HepG2 (cell line): Measurements from ENCODE around the gene PEAR1. TPM values are rescaled to one million over a fixed set of nuclear protein-coding genes. Genes with fewer than 3 reads are reported as not detected.

Source experiments
- ATAC-seq: fragments of 200-7000 bp; cut with Tn5 transposase; 3 replicates; pipeline ENCODE4 v1.9.1; 2020; ENCODE audit warnings: mild to moderate bottlenecking, moderate library complexity
- BruUV-seq: library from RNA; stranded (reverse); fragments of 400-500 nt; replicated peaks from 2 replicates; lab custom pipeline; 2021; lab: Mats Ljungman, UMichigan
- CTCF ChIA-PET: fragments of 300-600 bp; formaldehyde crosslinking; extraction: SDS; loops from one replicate; lab custom pipeline; 2021; ENCODE audit warnings: low total read pairs, inconsistent platforms, low intra/inter-chr PET ratio; lab: Yijun Ruan, JAX
- POLR2A ChIA-PET: fragments of 350-600 bp; sonication (Branson Sonifier 250); formaldehyde crosslinking; loops from one replicate; lab custom pipeline; 2020; ENCODE audit warnings: antibody characterized with exemption, inconsistent platforms; lab: Yijun Ruan, JAX
- DNase-seq: peaks from one replicate; pipeline ENCODE4 v3.0.0-alpha.2; 2015; ENCODE audit warnings: low spot score
- FAIRE-seq: peaks from 3 replicates; lab custom pipeline; 2011; peaks lifted over from hg19 to GRCh38; lab: Jason Lieb, UNC
- H2AFZ ChIP-seq: one replicate; pipeline ENCODE4 v1.6.1; 2011; ENCODE audit warnings: low read length, inconsistent platforms
- H3K27ac ChIP-seq: fragments of 300-600 bp; 3 replicates; pipeline ENCODE4 v1.8.0; 2011; ENCODE audit warnings: mixed run types, mild to moderate bottlenecking, mixed read lengths, low read length, inconsistent platforms; ENCODE audit not compliant: insufficient read depth; ENCODE audit errors: extremely low read length
- H3K27me3 ChIP-seq, 2 experiments: fragments of 200-600 bp in 1 of 2; 2 replicates in 1 of 2; 3 replicates in 1 of 2; pipeline versions ENCODE4 v1.6.0 to v1.8.0; 2011; ENCODE audit warnings: low read length in 2 of 2, mild to moderate bottlenecking in 2 of 2, moderate library complexity in 2 of 2, inconsistent platforms in 1 of 2; ENCODE audit not compliant: insufficient read depth in 2 of 2, control insufficient read depth in 1 of 2
- H3K36me3 ChIP-seq, 2 experiments: fragments of 200-600 bp in 1 of 2; replicated peaks in 1 of 2; 2 replicates in 1 of 2; 3 replicates in 1 of 2; pipeline versions ENCODE4 v1.5.1 to v1.8.0; 2011; ENCODE audit warnings: low read length in 2 of 2, inconsistent platforms in 1 of 2; ENCODE audit not compliant: insufficient read depth in 2 of 2, control insufficient read depth in 1 of 2
- H3K4me1 ChIP-seq: 2 replicates; pipeline ENCODE4 v1.5.1; 2012; ENCODE audit warnings: low read length, inconsistent platforms; ENCODE audit not compliant: insufficient read depth
- H3K4me2 ChIP-seq: 2 replicates; pipeline ENCODE4 v1.6.0; 2011; ENCODE audit warnings: low read depth, low read length, inconsistent platforms
- H3K4me3 ChIP-seq, 3 experiments: fragments of 200-600 bp in 1 of 3; sonication (generic), shearing (Covaris generic) in 1 of 3; replicated peaks in 1 of 3; 2 replicates each; pipeline ENCODE4 v1.5.1; 2011 to 2016; ENCODE audit warnings: low read length in 3 of 3, inconsistent platforms in 2 of 3, low read depth in 2 of 3, mild to moderate bottlenecking in 2 of 3, control low read depth in 1 of 3, mixed read lengths in 1 of 3; ENCODE audit not compliant: insufficient read depth in 1 of 3
- H3K79me2 ChIP-seq: one replicate; pipeline ENCODE4 v1.6.1; 2011; ENCODE audit warnings: low read length, inconsistent platforms; ENCODE audit not compliant: insufficient read depth
- H3K9ac ChIP-seq: 2 replicates; pipeline ENCODE4 v1.6.0; 2011; ENCODE audit warnings: mild to moderate bottlenecking, low read depth, low read length, inconsistent platforms; ENCODE audit not compliant: insufficient read depth
- H3K9me3 ChIP-seq: 2 replicates; pipeline ENCODE4 v1.5.1; 2012; ENCODE audit warnings: mild to moderate bottlenecking, low read length
- H4K20me1 ChIP-seq: 2 replicates; pipeline ENCODE4 v1.6.0; 2011; ENCODE audit warnings: inconsistent platforms, mild to moderate bottlenecking, low read length, moderate library complexity; ENCODE audit not compliant: insufficient read depth
- MLXIP ChIP-seq: sonication (generic); formaldehyde crosslinking; IDR thresholded peaks from 2 replicates; pipeline ENCODE4 v1.9.0; 2021; ENCODE audit warnings: missing genetic modification reagents, borderline replicate concordance
- ZFP36L2 ChIP-seq: sonication (generic); formaldehyde crosslinking; IDR thresholded peaks from 2 replicates; pipeline ENCODE4 v1.4.0; 2020; ENCODE audit warnings: missing genetic modification reagents
- ZNF224 ChIP-seq: sonication (generic); formaldehyde crosslinking; IDR thresholded peaks from 2 replicates; pipeline ENCODE4 v1.5.0; 2020; ENCODE audit warnings: mild to moderate bottlenecking, missing genetic modification reagents
- ZNF432 ChIP-seq: sonication (generic); formaldehyde crosslinking; IDR thresholded peaks from 2 replicates; pipeline ENCODE4 v1.5.0; 2020; ENCODE audit warnings: missing genetic modification reagents, mild to moderate bottlenecking, borderline replicate concordance
- ZNF543 ChIP-seq: sonication (generic); formaldehyde crosslinking; IDR thresholded peaks from 2 replicates; pipeline ENCODE4 v1.4.0; 2020; ENCODE audit warnings: mild to moderate bottlenecking, missing genetic modification reagents
- WGBS: methylation state at CpG from one replicate; pipeline ENCODE4 v1.1.6; 2017; ENCODE audit warnings: low lambda C conversion rate; 5-methylcytosine and 5-hydroxymethylcytosine counted together
- in situ Hi-C: cut with HindIII; loops from 2 replicates; pipeline ENCODE4 v1.10.0; 2017; ENCODE audit warnings: low pct_unique_long_range_greater_than_20kb; ENCODE audit not compliant: extremely low pct_ligation_motif_present
- intact Hi-C: fragments of 100-400 bp; cut with micrococcal nuclease; formaldehyde crosslinking; loops from one replicate; pipeline ENCODE4 v1.10.0; 2022; ENCODE audit not compliant: unreplicated experiment
- polyA plus RNA-seq, 8 experiments: library from polyadenylated mRNA; depleted of rRNA in 3 of 8; stranded (reverse) in 7 of 8; unstranded in 1 of 8; fragments of >200 nt; fragmentation: Illumina TruSeq in 4 of 8; extraction: Trizol in 4 of 8; gene quantifications; 2 replicates each; pipeline versions ENCODE4 v1.2.1 to v1.2.3, GENCODE V29; 2011 to 2016; ENCODE audit warnings: low read depth in 4 of 8, missing spikeins in 1 of 8, mixed read lengths in 1 of 8; ENCODE audit not compliant: insufficient read depth in 1 of 8
- total RNA-seq, 5 experiments: library from RNA; depleted of rRNA; stranded (reverse); fragments of >200 nt; fragmentation: Illumina TruSeq; extraction: Trizol; gene quantifications; 2 replicates each; pipeline ENCODE4 v1.2.3, GENCODE V29; 2016; ENCODE audit warnings: low read depth in 1 of 5
- TF ChIP-seq, protein P1 (sequence below): sonication (generic); formaldehyde crosslinking; IDR thresholded peaks from 2 replicates; pipeline ENCODE4 v1.4.0; 2020; ENCODE audit warnings: missing genetic modification reagents, borderline replicate concordance

The PEAR1 gene
- total and polyA plus RNA-seq, 2 of the 13 experiments (the other 11 are each of a cell fraction or from before 2014, with no cell fraction given): 0.27 to 0.41 TPM

DNA sequence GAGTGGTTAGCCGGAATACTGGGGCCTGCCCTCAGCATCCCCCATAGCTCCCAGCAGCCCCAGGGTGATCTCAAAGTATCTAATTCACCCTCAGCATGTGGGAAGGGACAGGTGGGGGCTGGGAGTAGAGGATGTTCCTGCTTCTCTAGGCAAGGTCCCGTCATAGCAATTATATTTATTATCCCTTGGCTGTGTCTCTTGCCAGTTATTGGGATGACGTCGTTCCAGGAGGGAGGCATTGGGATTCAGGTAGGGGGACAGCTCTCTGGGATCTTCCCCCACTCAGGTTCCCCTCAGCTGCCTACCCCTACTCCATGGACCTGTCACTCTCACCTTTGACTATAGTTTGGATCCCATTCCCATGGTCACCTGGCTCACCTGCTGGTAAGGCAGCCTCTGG lies 11.9 kb upstream of the PEAR1 start (continued):
- TF ChIP-seq MLXIP (CRISPR knock-in tag): no peak

- FAIRE-seq (no peak), DNase-seq (no peak), ATAC-seq (no peak)
- no peak overlapping the region for H3K4me2 ChIP-seq
- H3K79me2 ChIP-seq: no peaks in the 10 kb centered on the region
- TF ChIP-seq ZNF224: no peak
- TF ChIP-seq ZNF543 (CRISPR knock-in tag): no peak
- no peak for TF ChIP-seq ZNF432 (CRISPR knock-in tag)
- TF ChIP-seq ZFP36L2 (CRISPR knock-in tag): no peak
- TF ChIP-seq, protein P1, sequence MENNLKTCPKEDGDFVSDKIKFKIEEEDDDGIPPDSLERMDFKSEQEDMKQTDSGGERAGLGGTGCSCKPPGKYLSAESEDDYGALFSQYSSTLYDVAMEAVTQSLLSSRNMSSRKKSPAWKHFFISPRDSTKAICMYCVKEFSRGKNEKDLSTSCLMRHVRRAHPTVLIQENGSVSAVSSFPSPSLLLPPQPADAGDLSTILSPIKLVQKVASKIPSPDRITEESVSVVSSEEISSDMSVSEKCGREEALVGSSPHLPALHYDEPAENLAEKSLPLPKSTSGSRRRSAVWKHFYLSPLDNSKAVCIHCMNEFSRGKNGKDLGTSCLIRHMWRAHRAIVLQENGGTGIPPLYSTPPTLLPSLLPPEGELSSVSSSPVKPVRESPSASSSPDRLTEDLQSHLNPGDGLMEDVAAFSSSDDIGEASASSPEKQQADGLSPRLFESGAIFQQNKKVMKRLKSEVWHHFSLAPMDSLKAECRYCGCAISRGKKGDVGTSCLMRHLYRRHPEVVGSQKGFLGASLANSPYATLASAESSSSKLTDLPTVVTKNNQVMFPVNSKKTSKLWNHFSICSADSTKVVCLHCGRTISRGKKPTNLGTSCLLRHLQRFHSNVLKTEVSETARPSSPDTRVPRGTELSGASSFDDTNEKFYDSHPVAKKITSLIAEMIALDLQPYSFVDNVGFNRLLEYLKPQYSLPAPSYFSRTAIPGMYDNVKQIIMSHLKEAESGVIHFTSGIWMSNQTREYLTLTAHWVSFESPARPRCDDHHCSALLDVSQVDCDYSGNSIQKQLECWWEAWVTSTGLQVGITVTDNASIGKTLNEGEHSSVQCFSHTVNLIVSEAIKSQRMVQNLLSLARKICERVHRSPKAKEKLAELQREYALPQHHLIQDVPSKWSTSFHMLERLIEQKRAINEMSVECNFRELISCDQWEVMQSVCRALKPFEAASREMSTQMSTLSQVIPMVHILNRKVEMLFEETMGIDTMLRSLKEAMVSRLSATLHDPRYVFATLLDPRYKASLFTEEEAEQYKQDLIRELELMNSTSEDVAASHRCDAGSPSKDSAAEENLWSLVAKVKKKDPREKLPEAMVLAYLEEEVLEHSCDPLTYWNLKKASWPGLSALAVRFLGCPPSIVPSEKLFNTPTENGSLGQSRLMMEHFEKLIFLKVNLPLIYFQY (CRISPR knock-in tag): no peak
- BruUV-seq: no TSS peak
- H3K4me3 ChIP-seq: no peak overlapping the region
- CTCF ChIA-PET: no interaction called here
- H3K9ac ChIP-seq: no peak overlapping the region
- H3K36me3 ChIP-seq: no peaks in the 10 kb centered on the region
- 23% methylated on average over 2 of the region's 3 CpGs for WGBS
- H4K20me1 ChIP-seq: no peaks in the 10 kb centered on the region
- in situ Hi-C loops (no loop called here), intact Hi-C loops (no loop called here)
- H3K9me3 ChIP-seq: no peaks in the 10 kb centered on the region
- H3K4me1 ChIP-seq: no peaks in the 10 kb centered on the region
- POLR2A ChIA-PET: no interaction called here
- peaks cover 14 to 90% of the 10 kb centered on the region in 2 experiments; a peak in 4 of 5 replicates for H3K27me3 ChIP-seq
- H2AFZ ChIP-seq: no peak overlapping the region
- H3K27ac ChIP-seq: no peak overlapping the region
These were observed 11.0 kb upstream of the PEAR1 start for GRCh38 chr1:156882543-156882942.
